VCaP (cell line): ENCODE measurements around the gene AWAT1.
A peak's percentile ranks its signal among the peaks of the same experiment; 100 is the strongest.
"Not testable (repeated sequence)": the region's sequence is repeated elsewhere in the genome, so short reads cannot be mapped to it uniquely, and the experiment has no call there.

Experiments
- H3K27ac ChIP-seq: fragments of 450-650 bp; 2 replicates; pipeline ENCODE4 v1.5.1; 2017
- CTCF ChIP-seq: fragments of 450-650 bp; conservative IDR thresholded peaks from 2 replicates; pipeline ENCODE4 v1.5.1; 2017; ENCODE audit warnings: mild to moderate bottlenecking, moderate library complexity

Gene AWAT1

GRCh38 chrX:70234355-70234754 is at the start of gene AWAT1:
Gene AWAT1, plus strand, starts transcription at chrX:70234655. Its CDS starts 41 bp downstream, at chrX:70234696.
- no peak for TF ChIP-seq CTCF
- H3K27ac ChIP-seq = no peak within 1 kb of the TSS

GRCh38 chrX:70190225-70190624 is 44.2 kb upstream of the AWAT1 start:
- no peak overlapping the region for H3K27ac ChIP-seq
- no peak for TF ChIP-seq CTCF

- no peak overlapping the region for H3K27ac ChIP-seq
- TF ChIP-seq CTCF = peak; percentile 77
These were observed 37.3 kb upstream of the AWAT1 start for GRCh38 chrX:70196961-70197720.

- TF ChIP-seq CTCF = no peak
These were observed 32.7 kb upstream of the AWAT1 start for GRCh38 chrX:70201732-70202131.

GRCh38 chrX:70208479-70208878 is 26.0 kb upstream of the AWAT1 start:
- no peak for TF ChIP-seq CTCF
- no peak overlapping the region for H3K27ac ChIP-seq

More at GRCh38 chrX:70201732-70202131, 32.7 kb upstream of the AWAT1 start:
- no peak overlapping the region for H3K27ac ChIP-seq

GRCh38 chrX:70209570-70209969 is 24.9 kb upstream of the AWAT1 start:
- H3K27ac ChIP-seq = not testable (repeated sequence)

GRCh38 chrX:70219938-70220764 is 14.3 kb upstream of the AWAT1 start:
- no peak for TF ChIP-seq CTCF
- peak overlapping the region; percentile 68 for H3K27ac ChIP-seq
